SKM-1 (cell line): ENCODE data around the gene TSPAN4.
A peak's percentile ranks its signal among the peaks of the same experiment; 100 is the strongest.

ENCODE experiments used
- DNase-seq: peaks from one replicate; lab custom pipeline; 2025; ENCODE audit not compliant: unreplicated experiment; lab: John Stamatoyannopoulos, UW

Gene TSPAN4

GRCh38 chr11:842370-843002 is at the start of gene TSPAN4, which contains the start of gene POLR2L:
TSPAN4 (plus strand) TSS chr11:842852; CDS start chr11:850305, 7,453 bp downstream.
POLR2L (minus strand) TSS chr11:842529; CDS start chr11:842508, 21 bp downstream.
- peak; percentile 51 for DNase-seq

GRCh38 chr11:792873-793272 is 49.8 kb upstream of the TSPAN4 start:
- no peak for DNase-seq

GRCh38 chr11:793556-793955 is 49.1 kb upstream of the TSPAN4 start:
- no peak for DNase-seq

- DNase-seq = no peak
Measured at GRCh38 chr11:794013-794765, 48.5 kb upstream of the TSPAN4 start.

- no peak for DNase-seq
Measured at GRCh38 chr11:794766-795633, 47.7 kb upstream of the TSPAN4 start.

- peak; percentile 77 for DNase-seq
Measured at GRCh38 chr11:795634-796564, 46.8 kb upstream of the TSPAN4 start.

- no peak for DNase-seq
Measured at GRCh38 chr11:796565-797295, 45.9 kb upstream of the TSPAN4 start.

GRCh38 chr11:797296-798092 is 45.2 kb upstream of the TSPAN4 start:
- DNase-seq = peak; percentile 55

- DNase-seq = peak; percentile 51
Measured at GRCh38 chr11:798093-798713, 44.4 kb upstream of the TSPAN4 start, which contains the start of gene SLC25A22. SLC25A22 (minus strand) TSS chr11:798281; CDS start chr11:795006, 3,275 bp downstream.

- DNase-seq = no peak
Measured at GRCh38 chr11:799641-800316, 42.9 kb upstream of the TSPAN4 start.

GRCh38 chr11:800473-800872 is 42.2 kb upstream of the TSPAN4 start:
- no peak for DNase-seq

GRCh38 chr11:801097-801780 is 41.4 kb upstream of the TSPAN4 start:
- DNase-seq = no peak

GRCh38 chr11:802018-802617 is 40.5 kb upstream of the TSPAN4 start:
- no peak for DNase-seq

GRCh38 chr11:802693-803466 is 39.8 kb upstream of the TSPAN4 start:
- DNase-seq = no peak

GRCh38 chr11:803467-803742 is 39.2 kb upstream of the TSPAN4 start:
- DNase-seq = no peak
